ENCODE measurements around the gene UGT1A9.
"Not testable (repeated sequence)": the region's sequence is repeated elsewhere in the genome, so short reads cannot be mapped to it uniquely, and the experiment has no call there.

DNA sequence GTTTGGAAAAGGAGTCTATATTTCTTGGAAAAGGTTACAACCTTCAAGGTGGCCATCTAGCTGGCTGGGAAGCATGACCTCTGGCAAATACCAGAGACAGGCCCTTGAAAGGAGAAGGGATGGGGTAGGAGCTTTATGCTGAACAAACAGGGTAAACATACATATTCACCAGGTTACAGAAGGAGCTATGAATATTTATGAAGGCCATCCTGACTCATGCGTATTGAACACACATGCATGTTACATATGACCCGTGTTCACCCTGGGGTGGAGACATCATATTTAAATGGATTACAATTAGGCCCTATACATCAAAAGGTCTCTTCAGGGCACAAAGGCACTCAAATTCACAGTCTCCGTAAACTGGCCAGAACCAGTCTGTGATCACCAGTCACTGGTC is 15.8 kb upstream of the UGT1A9 start:
- not testable (repeated sequence) for TF ChIP-seq JUND (IDR thresholded peaks at IDR 0.05); POLR2AphosphoS5 (IDR thresholded peaks at IDR 0.05; ENCODE audit: low read depth, low read length); EP300 (IDR thresholded peaks at IDR 0.05; ENCODE audit: borderline replicate concordance in 1 of 2, low read depth in 1 of 2, low read length in 1 of 2); SMC3 (IDR thresholded peaks at IDR 0.05; ENCODE audit: low read depth, low read length); TAF1 (IDR thresholded peaks at IDR 0.05; ENCODE audit: borderline replicate concordance, low read depth, low read length); NFIC (IDR thresholded peaks at IDR 0.05; ENCODE audit: borderline replicate concordance); EZH2phosphoT487 (IDR thresholded peaks at IDR 0.05; ENCODE audit: borderline replicate concordance, low read depth); ELF1 (IDR thresholded peaks at IDR 0.05); RFX5 (IDR thresholded peaks at IDR 0.05; ENCODE audit: low read length); TEAD4 (IDR thresholded peaks at IDR 0.05; ENCODE audit: borderline replicate concordance, insufficient read depth); CHD2 (IDR thresholded peaks at IDR 0.05; ENCODE audit: low read length, partially characterized antibody)
- TF ChIP-seq, protein P1, sequence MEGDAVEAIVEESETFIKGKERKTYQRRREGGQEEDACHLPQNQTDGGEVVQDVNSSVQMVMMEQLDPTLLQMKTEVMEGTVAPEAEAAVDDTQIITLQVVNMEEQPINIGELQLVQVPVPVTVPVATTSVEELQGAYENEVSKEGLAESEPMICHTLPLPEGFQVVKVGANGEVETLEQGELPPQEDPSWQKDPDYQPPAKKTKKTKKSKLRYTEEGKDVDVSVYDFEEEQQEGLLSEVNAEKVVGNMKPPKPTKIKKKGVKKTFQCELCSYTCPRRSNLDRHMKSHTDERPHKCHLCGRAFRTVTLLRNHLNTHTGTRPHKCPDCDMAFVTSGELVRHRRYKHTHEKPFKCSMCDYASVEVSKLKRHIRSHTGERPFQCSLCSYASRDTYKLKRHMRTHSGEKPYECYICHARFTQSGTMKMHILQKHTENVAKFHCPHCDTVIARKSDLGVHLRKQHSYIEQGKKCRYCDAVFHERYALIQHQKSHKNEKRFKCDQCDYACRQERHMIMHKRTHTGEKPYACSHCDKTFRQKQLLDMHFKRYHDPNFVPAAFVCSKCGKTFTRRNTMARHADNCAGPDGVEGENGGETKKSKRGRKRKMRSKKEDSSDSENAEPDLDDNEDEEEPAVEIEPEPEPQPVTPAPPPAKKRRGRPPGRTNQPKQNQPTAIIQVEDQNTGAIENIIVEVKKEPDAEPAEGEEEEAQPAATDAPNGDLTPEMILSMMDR (IDR thresholded peaks at IDR 0.05), result not testable (repeated sequence)
- TF ChIP-seq, protein P2, sequence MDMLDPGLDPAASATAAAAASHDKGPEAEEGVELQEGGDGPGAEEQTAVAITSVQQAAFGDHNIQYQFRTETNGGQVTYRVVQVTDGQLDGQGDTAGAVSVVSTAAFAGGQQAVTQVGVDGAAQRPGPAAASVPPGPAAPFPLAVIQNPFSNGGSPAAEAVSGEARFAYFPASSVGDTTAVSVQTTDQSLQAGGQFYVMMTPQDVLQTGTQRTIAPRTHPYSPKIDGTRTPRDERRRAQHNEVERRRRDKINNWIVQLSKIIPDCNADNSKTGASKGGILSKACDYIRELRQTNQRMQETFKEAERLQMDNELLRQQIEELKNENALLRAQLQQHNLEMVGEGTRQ (IDR thresholded peaks at IDR 0.05; ENCODE audit: borderline replicate concordance, low read depth, low read length), result not testable (repeated sequence)
- TF ChIP-seq, protein P3, sequence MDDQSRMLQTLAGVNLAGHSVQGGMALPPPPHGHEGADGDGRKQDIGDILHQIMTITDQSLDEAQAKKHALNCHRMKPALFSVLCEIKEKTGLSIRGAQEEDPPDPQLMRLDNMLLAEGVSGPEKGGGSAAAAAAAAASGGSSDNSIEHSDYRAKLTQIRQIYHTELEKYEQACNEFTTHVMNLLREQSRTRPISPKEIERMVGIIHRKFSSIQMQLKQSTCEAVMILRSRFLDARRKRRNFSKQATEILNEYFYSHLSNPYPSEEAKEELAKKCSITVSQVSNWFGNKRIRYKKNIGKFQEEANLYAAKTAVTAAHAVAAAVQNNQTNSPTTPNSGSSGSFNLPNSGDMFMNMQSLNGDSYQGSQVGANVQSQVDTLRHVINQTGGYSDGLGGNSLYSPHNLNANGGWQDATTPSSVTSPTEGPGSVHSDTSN (IDR thresholded peaks at IDR 0.05), result not testable (repeated sequence)
